ENCODE measurements around the gene SIX4. TPM values are rescaled to one million over a fixed set of nuclear protein-coding genes. Genes with fewer than 3 reads are reported as not detected.
A peak's percentile ranks its signal among the peaks of the same experiment; 100 is the strongest.

Gene SIX4
- total RNA-seq, result under 1 TPM in 1 of 2 donors, not detected in 1; 0.54 TPM

DNA sequence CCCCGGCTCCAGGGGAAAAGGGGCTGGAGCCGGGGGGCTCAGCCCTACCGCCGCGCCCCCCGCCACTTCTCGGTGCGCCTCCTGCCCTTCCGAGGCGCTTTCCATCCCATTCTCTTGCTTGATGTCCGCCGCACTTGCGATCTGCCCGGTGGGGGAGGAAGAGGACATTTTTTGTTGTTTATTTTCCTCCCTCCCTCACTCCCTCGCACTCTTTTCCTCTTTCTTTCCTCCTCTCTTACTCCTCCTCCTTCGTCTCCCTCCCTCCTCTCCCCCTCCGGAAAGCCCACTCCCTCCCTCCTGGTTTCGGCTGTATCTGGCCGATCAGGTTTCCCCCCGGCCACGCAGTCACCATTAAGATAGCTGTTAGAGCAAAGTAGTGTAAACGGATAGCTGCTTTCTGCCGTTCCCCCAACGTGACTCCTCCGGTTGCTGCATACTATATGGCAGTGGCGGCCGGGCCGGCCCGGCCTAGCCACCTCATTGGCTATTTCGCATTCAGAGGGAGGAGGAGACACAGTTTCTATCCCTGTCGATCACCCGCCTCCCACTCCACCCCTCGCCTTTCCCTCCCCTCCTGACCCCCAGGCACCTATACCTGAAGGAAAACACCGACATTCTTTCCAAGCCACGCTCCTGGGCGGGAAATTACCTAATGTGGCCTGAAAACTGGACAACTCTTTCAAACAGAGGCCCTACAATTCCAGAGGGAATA is at the start of gene SIX4:
TSS of gene SIX4 (minus strand) at position 445 of the 712 bp plus-strand sequence. CDS start at position 168, 277 bp downstream.
- Mint-ChIP-seq H3K36me3 (ENCODE audit: low read depth) (no peaks in the 10 kb centered on the region), H3K4me3 (peak within 1 kb of the TSS; percentile 84), H3K4me1 (peaks cover 7% of the 10 kb centered on the region), H3K9me3 (no peaks in the 10 kb centered on the region), H3K27ac (no peak within 1 kb of the TSS), H3K27me3 (peaks cover 69% of the 10 kb centered on the region)
- ATAC-seq (replicated peaks), result peak; percentile 38

GRCh38 chr14:60773558-60773957 is 49.4 kb upstream of the SIX4 start:
- Mint-ChIP-seq H3K4me1 (peaks cover 4% of the 10 kb centered on the region), H3K4me3 (no peak overlapping the region), H3K27ac (no peak overlapping the region), H3K9me3 (no peaks in the 10 kb centered on the region), H3K36me3 (ENCODE audit: low read depth) (no peaks in the 10 kb centered on the region), H3K27me3 (no peaks in the 10 kb centered on the region)
- ATAC-seq (replicated peaks), result peak; percentile 29

DNA sequence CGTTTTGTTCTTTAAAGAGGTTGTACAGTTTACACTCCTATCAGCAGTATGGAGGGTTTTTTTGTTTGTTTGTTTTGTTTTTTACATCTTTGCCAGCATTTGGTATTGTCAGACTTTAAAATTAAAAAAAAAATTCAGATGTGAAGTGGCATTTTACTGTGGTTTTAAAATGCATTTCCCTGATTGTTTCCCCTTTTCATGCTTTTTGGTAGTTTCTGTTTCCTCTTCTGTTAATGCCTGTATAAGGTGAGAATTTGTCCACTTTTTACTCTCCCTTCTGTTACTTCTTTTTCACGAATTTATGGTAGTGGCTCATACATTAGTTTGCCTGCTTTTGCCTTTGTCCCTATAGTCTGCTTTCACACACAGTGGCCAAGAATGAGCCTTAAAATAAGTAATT is 47.0 kb upstream of the SIX4 start:
- H3K4me3 Mint-ChIP-seq, result no peak overlapping the region
- no peak for ATAC-seq (replicated peaks)
- no peak overlapping the region for H3K27ac Mint-ChIP-seq
- no peaks in the 10 kb centered on the region for H3K36me3 Mint-ChIP-seq (ENCODE audit: low read depth)
- no peaks in the 10 kb centered on the region for H3K27me3 Mint-ChIP-seq
- peaks cover 4% of the 10 kb centered on the region for H3K4me1 Mint-ChIP-seq
- no peaks in the 10 kb centered on the region for H3K9me3 Mint-ChIP-seq

GRCh38 chr14:60768602-60769001 is 44.5 kb upstream of the SIX4 start:
- ATAC-seq (replicated peaks), result no peak
- Mint-ChIP-seq H3K4me1 (peaks cover 8% of the 10 kb centered on the region), H3K36me3 (ENCODE audit: low read depth) (no peaks in the 10 kb centered on the region)

DNA sequence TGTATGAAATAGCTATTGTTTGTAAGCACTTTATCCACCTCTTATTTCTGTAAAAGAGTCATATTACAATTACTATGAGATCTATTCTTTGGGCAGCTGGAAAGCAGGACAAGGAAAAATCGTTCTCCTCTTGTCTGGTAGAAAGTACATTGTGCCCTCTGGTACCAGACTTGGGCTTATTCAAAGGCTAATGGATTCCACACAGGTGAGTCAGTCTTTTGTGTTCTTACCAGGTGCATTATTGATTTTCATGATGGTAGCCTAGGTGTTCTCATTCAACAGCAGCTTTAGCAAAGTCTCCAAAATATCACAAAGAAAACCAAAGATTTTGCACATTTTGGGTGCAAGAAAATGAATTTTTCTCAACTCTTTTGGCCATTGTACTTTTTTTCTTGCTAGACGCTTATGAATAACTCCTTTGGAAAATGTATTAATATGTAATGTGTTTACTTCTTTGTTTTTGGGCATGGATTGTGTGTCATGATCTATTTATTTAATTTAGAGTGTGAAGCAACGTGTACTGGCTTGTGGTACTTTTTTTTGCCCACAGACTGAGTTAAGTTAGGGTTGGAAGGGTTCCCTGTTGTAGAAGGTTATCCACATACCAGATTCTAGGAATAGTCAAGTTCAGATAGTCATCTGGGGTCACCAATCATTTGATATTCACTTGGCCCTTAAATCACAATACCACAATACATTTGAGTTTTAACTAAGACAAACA is 36.7 kb upstream of the SIX4 start:
- Mint-ChIP-seq H3K36me3 (ENCODE audit: low read depth) (no peaks in the 10 kb centered on the region), H3K27me3 (no peaks in the 10 kb centered on the region), H3K27ac (no peak overlapping the region), H3K4me1 (peaks cover 28% of the 10 kb centered on the region), H3K4me3 (no peak overlapping the region), H3K9me3 (no peaks in the 10 kb centered on the region)
- no peak for ATAC-seq (replicated peaks)

More at GRCh38 chr14:60768602-60769001, 44.5 kb upstream of the SIX4 start:
- Mint-ChIP-seq H3K4me3 (no peak overlapping the region), H3K9me3 (no peaks in the 10 kb centered on the region), H3K27me3 (no peaks in the 10 kb centered on the region), H3K27ac (no peak overlapping the region)

DNA sequence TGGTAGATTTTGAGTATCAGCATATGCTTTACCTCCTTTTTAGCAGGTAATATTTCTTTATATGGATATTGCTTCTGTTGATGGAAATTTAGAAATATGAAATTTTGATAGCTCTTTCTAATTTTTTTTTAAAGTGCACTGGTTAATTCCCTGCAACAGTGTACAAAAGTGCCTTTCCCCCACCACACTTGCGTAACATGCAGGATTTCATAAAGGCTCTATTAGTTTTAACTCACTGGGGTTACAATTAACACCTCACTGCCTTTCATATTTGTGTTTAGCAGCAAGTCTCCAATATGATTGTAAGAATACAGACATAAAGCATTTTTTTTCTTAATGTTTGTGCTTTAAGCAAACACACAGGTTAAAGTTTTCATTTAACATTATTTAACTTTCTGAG is 36.1 kb upstream of the SIX4 start:
- Mint-ChIP-seq H3K4me1 (peaks cover 28% of the 10 kb centered on the region), H3K27ac (no peak overlapping the region), H3K9me3 (no peaks in the 10 kb centered on the region), H3K36me3 (ENCODE audit: low read depth) (no peaks in the 10 kb centered on the region), H3K4me3 (no peak overlapping the region), H3K27me3 (no peaks in the 10 kb centered on the region)
- no peak for ATAC-seq (replicated peaks)

- H3K27ac Mint-ChIP-seq, result peak overlapping the region; percentile 30
- H3K36me3 Mint-ChIP-seq (ENCODE audit: low read depth), result no peaks in the 10 kb centered on the region
- H3K27me3 Mint-ChIP-seq, result no peaks in the 10 kb centered on the region
- no peaks in the 10 kb centered on the region for H3K9me3 Mint-ChIP-seq
- peaks cover 24% of the 10 kb centered on the region for H3K4me1 Mint-ChIP-seq
- no peak overlapping the region for H3K4me3 Mint-ChIP-seq
- ATAC-seq (replicated peaks), result no peak
Observed at GRCh38 chr14:60758885-60759284, 34.7 kb upstream of the SIX4 start.

GRCh38 chr14:60757567-60758002 is 33.4 kb upstream of the SIX4 start:
- Mint-ChIP-seq H3K4me3 (no peak overlapping the region), H3K27ac (no peak overlapping the region), H3K4me1 (peaks cover 32% of the 10 kb centered on the region), H3K36me3 (ENCODE audit: low read depth) (no peaks in the 10 kb centered on the region), H3K9me3 (no peaks in the 10 kb centered on the region), H3K27me3 (no peaks in the 10 kb centered on the region)
- ATAC-seq (replicated peaks), result no peak

- no peaks in the 10 kb centered on the region for H3K9me3 Mint-ChIP-seq
- H3K4me3 Mint-ChIP-seq, result no peak overlapping the region
- H3K27ac Mint-ChIP-seq, result no peak overlapping the region
- H3K27me3 Mint-ChIP-seq, result no peaks in the 10 kb centered on the region
- H3K4me1 Mint-ChIP-seq, result peaks cover 32% of the 10 kb centered on the region
- H3K36me3 Mint-ChIP-seq (ENCODE audit: low read depth), result no peaks in the 10 kb centered on the region
- no peak for ATAC-seq (replicated peaks)
Observed at GRCh38 chr14:60756847-60757246, 32.7 kb upstream of the SIX4 start.

GRCh38 chr14:60753264-60754119 is 29.3 kb upstream of the SIX4 start:
- ATAC-seq (replicated peaks), result peak; percentile 98
- Mint-ChIP-seq H3K27me3 (no peaks in the 10 kb centered on the region), H3K4me1 (peaks cover 23% of the 10 kb centered on the region), H3K27ac (peak overlapping the region; percentile 48), H3K9me3 (no peaks in the 10 kb centered on the region), H3K36me3 (ENCODE audit: low read depth) (no peaks in the 10 kb centered on the region), H3K4me3 (peak overlapping the region; percentile 55)

GRCh38 chr14:60744566-60744965 is 20.4 kb upstream of the SIX4 start:
- Mint-ChIP-seq H3K4me1 (peaks cover 8% of the 10 kb centered on the region), H3K27ac (no peak overlapping the region), H3K27me3 (no peaks in the 10 kb centered on the region), H3K36me3 (ENCODE audit: low read depth) (no peaks in the 10 kb centered on the region), H3K9me3 (peaks cover 7% of the 10 kb centered on the region), H3K4me3 (no peak overlapping the region)
- ATAC-seq (replicated peaks), result no peak

DNA sequence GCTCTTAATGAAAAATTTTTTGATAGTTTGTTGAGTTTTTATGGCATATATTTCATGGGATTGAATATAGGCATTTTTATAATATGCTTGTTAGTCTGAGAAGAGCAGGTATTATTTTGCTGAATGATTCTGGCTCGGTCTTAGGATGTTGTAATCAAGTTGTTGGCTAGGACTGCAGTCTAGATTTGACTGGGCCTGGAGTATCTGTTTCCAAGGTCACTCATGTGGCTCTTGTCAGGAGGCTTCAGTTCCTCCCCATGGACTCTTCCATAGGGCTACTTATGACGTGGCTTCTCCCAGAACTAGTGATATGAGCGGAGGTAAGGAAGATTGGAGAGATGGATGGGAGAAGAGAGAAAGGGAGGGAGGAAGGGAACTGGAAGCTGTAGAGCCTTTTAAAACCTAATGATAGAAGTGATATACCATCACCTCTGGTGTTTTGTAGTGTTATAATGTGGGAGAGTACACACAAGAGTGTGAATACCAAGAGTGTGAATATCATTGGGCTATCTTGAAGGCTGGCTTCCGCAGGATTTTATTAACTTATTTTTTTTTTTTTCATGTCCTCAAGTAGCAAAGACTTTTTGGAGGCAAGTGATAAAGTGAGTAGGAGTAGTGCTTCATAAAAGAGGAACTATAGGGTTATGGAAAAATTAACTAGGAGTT is 14.8 kb upstream of the SIX4 start:
- ATAC-seq (replicated peaks), result no peak
- Mint-ChIP-seq H3K9me3 (peaks cover 7% of the 10 kb centered on the region), H3K36me3 (ENCODE audit: low read depth) (peaks cover 5% of the 10 kb centered on the region), H3K27me3 (no peaks in the 10 kb centered on the region), H3K4me3 (no peak overlapping the region), H3K4me1 (peaks cover 18% of the 10 kb centered on the region), H3K27ac (no peak overlapping the region)

DNA sequence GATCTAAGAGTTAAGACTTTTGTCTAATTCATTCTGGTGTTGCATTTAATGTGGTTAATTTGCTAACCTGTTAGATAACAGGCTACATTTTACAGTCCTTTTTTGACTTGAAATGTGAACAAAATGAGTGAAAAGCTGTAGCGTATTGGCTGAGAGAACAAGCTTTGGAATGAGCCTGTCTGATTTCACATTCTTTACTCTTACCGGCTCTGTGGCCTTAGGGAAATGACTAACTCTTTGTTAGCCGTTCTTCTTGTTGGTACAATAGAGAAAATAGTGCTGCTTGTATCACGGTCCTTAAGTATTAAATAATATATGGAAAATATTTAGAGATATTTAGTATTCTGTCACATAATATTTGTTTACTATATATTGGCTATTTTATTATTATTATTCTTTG is 12.3 kb upstream of the SIX4 start:
- H3K9me3 Mint-ChIP-seq, result no peaks in the 10 kb centered on the region
- no peak overlapping the region for H3K27ac Mint-ChIP-seq
- no peaks in the 10 kb centered on the region for H3K27me3 Mint-ChIP-seq
- peaks cover 5% of the 10 kb centered on the region for H3K36me3 Mint-ChIP-seq (ENCODE audit: low read depth)
- no peak for ATAC-seq (replicated peaks)
- H3K4me1 Mint-ChIP-seq, result peaks cover 9% of the 10 kb centered on the region
- no peak overlapping the region for H3K4me3 Mint-ChIP-seq

GRCh38 chr14:60735416-60735815 is 11.3 kb upstream of the SIX4 start:
- ATAC-seq (replicated peaks), result no peak
- Mint-ChIP-seq H3K27me3 (peaks cover 6% of the 10 kb centered on the region), H3K9me3 (no peaks in the 10 kb centered on the region), H3K36me3 (ENCODE audit: low read depth) (peaks cover 5% of the 10 kb centered on the region), H3K4me1 (peaks cover 9% of the 10 kb centered on the region), H3K27ac (peak overlapping the region; percentile 99), H3K4me3 (peak overlapping the region; percentile 100)
